Measurements from ENCODE around the gene CCDC60. TPM values are rescaled to one million over a fixed set of nuclear protein-coding genes. Genes with fewer than 3 reads are reported as not detected.

Gene CCDC60
- total and polyA plus RNA-seq, 10 of the 15 experiments (the other 5 are each of a cell fraction or from before 2014, with no cell fraction given), result 0.19 TPM; not detected in 9

GRCh38 chr12:119456824-119457223 lies 122.3 kb downstream of the CCDC60 start:
- Histone ChIP-seq H3K27ac (ENCODE audit: control insufficient read depth, insufficient read depth) (no peak overlapping the region), H3K27me3 (replicated peaks in 1 of 2; ENCODE audit: control insufficient read depth in 2 of 2, insufficient read depth in 2 of 2, low read length in 1 of 2) (no peaks in the 10 kb centered on the region), H3K9ac (ENCODE audit: control insufficient read depth, insufficient read depth, low read length) (no peak overlapping the region), H3K4me2 (ENCODE audit: control insufficient read depth, insufficient read depth) (no peak overlapping the region), H2AFZ (ENCODE audit: control insufficient read depth, low read depth, low read length) (no peak overlapping the region), H3K36me3 (ENCODE audit: control insufficient read depth in 2 of 2, insufficient read depth in 2 of 2, low read length in 1 of 2) (no peaks in the 10 kb centered on the region), H3K4me3 (no peak overlapping the region), H3K9me3 (replicated peaks; ENCODE audit: control insufficient read depth, insufficient read depth, low read length) (no peaks in the 10 kb centered on the region), H4K20me1 (ENCODE audit: control insufficient read depth, insufficient read depth) (no peaks in the 10 kb centered on the region), H3K79me2 (ENCODE audit: control insufficient read depth, insufficient read depth, low read length) (no peaks in the 10 kb centered on the region), H3K4me1 (ENCODE audit: control insufficient read depth, insufficient read depth, low read length) (no peaks in the 10 kb centered on the region)
- no peak for ATAC-seq
- POLR2A ChIA-PET, result no interaction called here
- WGBS (ENCODE audit: insufficient coverage, insufficient replicate concordance, low lambda C conversion rate, missing lambda C conversion rate), result 59% methylated on average over 3 of the region's 3 CpGs
- DNase-seq (ENCODE audit: low read depth, low spot score), result no peak
- no peak for TF ChIP-seq IRF4 (IDR thresholded peaks at IDR 0.05; ENCODE audit: low read depth, low read length)
- TF ChIP-seq NBN (IDR thresholded peaks at IDR 0.05), result no peak
- TF ChIP-seq GATAD2B (conservative IDR thresholded peaks at IDR 0.05; ENCODE audit: low read depth), result no peak
- TF ChIP-seq CHD1 (IDR thresholded peaks at IDR 0.05; ENCODE audit: low read depth, low read length), result no peak
- intact Hi-C loops (cut with micrococcal nuclease; ENCODE audit: unreplicated experiment) (no loop called here), in situ Hi-C loops (cut with MboI) (no loop called here)
- CTCF ChIA-PET, result no interaction called here
- RAD21 ChIA-PET (ENCODE audit: unreplicated experiment), result no interaction called here
- FAIRE-seq, result no peak
- no TSS peak for BruUV-seq (replicated peaks)
- SMC1A ChIA-PET (ENCODE audit: uncharacterized antibody, unreplicated experiment), result no interaction called here

GRCh38 chr12:119457271-119457670 lies 122.7 kb downstream of the CCDC60 start:
- H3K9ac ChIP-seq (ENCODE audit: control insufficient read depth, insufficient read depth, low read length), result no peak overlapping the region
- H3K27ac ChIP-seq (ENCODE audit: control insufficient read depth, insufficient read depth), result no peak overlapping the region
- WGBS (ENCODE audit: insufficient coverage, insufficient replicate concordance, low lambda C conversion rate, missing lambda C conversion rate), result 5% methylated on average over 2 of the region's 2 CpGs
- TF ChIP-seq GATAD2B (conservative IDR thresholded peaks at IDR 0.05; ENCODE audit: low read depth), result no peak
- intact Hi-C loops (cut with micrococcal nuclease; ENCODE audit: unreplicated experiment) (no loop called here), in situ Hi-C loops (cut with MboI) (no loop called here)
- ChIA-PET POLR2A (no interaction called here), CTCF (no interaction called here), RAD21 (ENCODE audit: unreplicated experiment) (no interaction called here), SMC1A (ENCODE audit: uncharacterized antibody, unreplicated experiment) (no interaction called here)
- H3K4me1 ChIP-seq (ENCODE audit: control insufficient read depth, insufficient read depth, low read length), result no peaks in the 10 kb centered on the region
- no peaks in the 10 kb centered on the region for H3K9me3 ChIP-seq (replicated peaks; ENCODE audit: control insufficient read depth, insufficient read depth, low read length)
- H2AFZ ChIP-seq (ENCODE audit: control insufficient read depth, low read depth, low read length), result no peak overlapping the region
- BruUV-seq (replicated peaks), result no TSS peak
- no peaks in the 10 kb centered on the region for H4K20me1 ChIP-seq (ENCODE audit: control insufficient read depth, insufficient read depth)
- no peak for DNase-seq (ENCODE audit: low read depth, low spot score)
- no peak overlapping the region for H3K4me3 ChIP-seq
- no peak for FAIRE-seq
- H3K79me2 ChIP-seq (ENCODE audit: control insufficient read depth, insufficient read depth, low read length), result no peaks in the 10 kb centered on the region
- H3K36me3 ChIP-seq (ENCODE audit: control insufficient read depth in 2 of 2, insufficient read depth in 2 of 2, low read length in 1 of 2), result no peaks in the 10 kb centered on the region
- H3K27me3 ChIP-seq (replicated peaks in 1 of 2; ENCODE audit: control insufficient read depth in 2 of 2, insufficient read depth in 2 of 2, low read length in 1 of 2), result no peaks in the 10 kb centered on the region
- ATAC-seq, result no peak
- H3K4me2 ChIP-seq (ENCODE audit: control insufficient read depth, insufficient read depth), result no peak overlapping the region

All from GM12878 (cell line).